Measurements from ENCODE around the gene COL17A1.

COL17A1 gene

GRCh38 chr10:104052431-104052830 is 33.2 kb downstream of the COL17A1 start:
- DNase-seq (ENCODE audit: low spot score): no peak

GRCh38 chr10:104049504-104050250 is 36.0 kb downstream of the COL17A1 start:
- DNase-seq (ENCODE audit: low spot score): peak; percentile 69

GRCh38 chr10:104046651-104047050 is 39.0 kb downstream of the COL17A1 start:
- DNase-seq (ENCODE audit: low spot score): no peak

GRCh38 chr10:104045151-104046089 is 40.3 kb downstream of the COL17A1 start:
- peak; percentile 92 for DNase-seq (ENCODE audit: low spot score)

GRCh38 chr10:104043854-104044253 is 41.8 kb downstream of the COL17A1 start:
- no peak for DNase-seq (ENCODE audit: low spot score)

GRCh38 chr10:104043185-104043830 is 42.4 kb downstream of the COL17A1 start:
- no peak for DNase-seq (ENCODE audit: low spot score)

GRCh38 chr10:104041891-104042535 is 43.7 kb downstream of the COL17A1 start:
- DNase-seq (ENCODE audit: low spot score): no peak

GRCh38 chr10:104040862-104041789 is 44.6 kb downstream of the COL17A1 start:
- no peak for DNase-seq (ENCODE audit: low spot score)

GRCh38 chr10:104040382-104040781 is 45.3 kb downstream of the COL17A1 start:
- DNase-seq (ENCODE audit: low spot score): no peak

GRCh38 chr10:104038958-104039752 is 46.5 kb downstream of the COL17A1 start:
- no peak for DNase-seq (ENCODE audit: low spot score)

- no peak for DNase-seq (ENCODE audit: low spot score)
Observed at GRCh38 chr10:104038537-104038936, 47.1 kb downstream of the COL17A1 start.

GRCh38 chr10:104037261-104037951 is 48.3 kb downstream of the COL17A1 start:
- DNase-seq (ENCODE audit: low spot score): peak; percentile 2

GRCh38 chr10:104036518-104037260 is 49.0 kb downstream of the COL17A1 start:
- no peak for DNase-seq (ENCODE audit: low spot score)

GRCh38 chr10:104036069-104036384 is 49.7 kb downstream of the COL17A1 start:
- no peak for DNase-seq (ENCODE audit: low spot score)

GRCh38 chr10:104035194-104036068 is 50.2 kb downstream of the COL17A1 start:
- DNase-seq (ENCODE audit: low spot score): no peak

GRCh38 chr10:104034401-104035193 is 51.1 kb downstream of the COL17A1 start:
- no peak for DNase-seq (ENCODE audit: low spot score)

- no peak for DNase-seq (ENCODE audit: low spot score)
Observed at GRCh38 chr10:104033966-104034365, 51.7 kb downstream of the COL17A1 start.
